Subcutaneous abdominal adipose tissue (tissue), 5 donors: ENCODE data around the gene CYB5B.

Experiments
- H3K27ac ChIP-seq: one replicate; pipeline ENCODE4 v1.7.0; 2013; ENCODE audit warnings: low read depth, mild to moderate bottlenecking, inconsistent platforms, low read length, moderate library complexity
- H3K27me3 ChIP-seq, 5 donors: one replicate each; pipeline ENCODE4 v1.7.0; 2013; ENCODE audit warnings: low read length in 5 of 5, inconsistent platforms in 1 of 5; ENCODE audit not compliant: control insufficient read depth in 5 of 5, insufficient read depth in 4 of 5
- H3K36me3 ChIP-seq, 5 donors: one replicate each; pipeline ENCODE4 v1.7.0; 2013; ENCODE audit warnings: low read length in 5 of 5; ENCODE audit not compliant: control insufficient read depth in 5 of 5, insufficient read depth in 5 of 5
- H3K4me1 ChIP-seq, 5 donors: one replicate each; pipeline ENCODE4 v1.7.0; 2013; ENCODE audit warnings: low read length in 5 of 5, mild to moderate bottlenecking in 3 of 5, moderate library complexity in 1 of 5; ENCODE audit not compliant: control insufficient read depth in 5 of 5, insufficient read depth in 5 of 5
- H3K4me3 ChIP-seq, 5 donors: one replicate each; pipeline ENCODE4 v1.7.0; 2013; ENCODE audit warnings: low read length in 5 of 5, low read depth in 1 of 5
- H3K9ac ChIP-seq, 5 donors: one replicate each; pipeline ENCODE4 v1.7.0; 2013; ENCODE audit warnings: low read length in 5 of 5, mild to moderate bottlenecking in 4 of 5, moderate library complexity in 3 of 5
- H3K9me3 ChIP-seq, 5 donors: one replicate each; pipeline ENCODE4 v1.7.0; 2013; ENCODE audit warnings: low read length in 5 of 5; ENCODE audit not compliant: control insufficient read depth in 5 of 5
- donor health status: healthy.
- donor health status: healthy.
- donor health status: healthy.
- donor health status: healthy.
- donor health status: healthy.

The CYB5B gene

GRCh38 chr16:69496376-69496775, 72.0 kb downstream of the CYB5B start:
- H3K27me3 ChIP-seq, result peaks cover 0 to 3% (median 0%) of the 10 kb centered on the region in 5 donors
- H3K4me1 ChIP-seq, result peaks cover 0 to 1% (median 0%) of the 10 kb centered on the region in 5 donors
- no peak overlapping the region for H3K4me3 ChIP-seq
- no peak overlapping the region for H3K27ac ChIP-seq
- no peaks in the 10 kb centered on the region for H3K9me3 ChIP-seq
- no peaks in the 10 kb centered on the region for H3K36me3 ChIP-seq
- no peak overlapping the region for H3K9ac ChIP-seq

DNA sequence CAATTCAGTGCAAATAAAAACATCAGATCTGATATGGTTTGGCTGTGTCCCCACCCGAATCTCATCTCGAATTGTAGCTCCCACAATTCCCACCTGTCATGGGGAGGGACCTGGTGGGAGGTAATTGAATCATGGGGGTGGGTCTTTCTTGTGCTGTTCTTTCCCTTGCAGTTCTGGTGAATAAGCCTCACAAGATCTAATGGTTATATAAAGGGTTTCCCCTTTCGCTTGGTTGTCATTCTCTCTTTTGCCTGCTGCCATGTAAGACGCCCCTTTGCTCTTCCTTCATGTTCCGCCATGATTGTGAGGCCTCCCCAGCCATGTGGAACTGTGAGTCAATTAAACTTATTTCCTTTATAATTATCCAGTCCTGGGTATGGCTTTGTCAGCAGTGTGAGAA, 72.5 kb downstream of the CYB5B start:
- Histone ChIP-seq H3K9ac (no peak overlapping the region), H3K4me3 (no peak overlapping the region), H3K9me3 (no peaks in the 10 kb centered on the region), H3K36me3 (no peaks in the 10 kb centered on the region), H3K27ac (no peak overlapping the region), H3K4me1 (no peaks in the 10 kb centered on the region), H3K27me3 (peaks cover 0 to 3% (median 0%) of the 10 kb centered on the region in 5 donors)

GRCh38 chr16:69497876-69498596, 73.6 kb downstream of the CYB5B start:
- no peaks in the 10 kb centered on the region for H3K9me3 ChIP-seq
- peaks cover 0 to 3% (median 0%) of the 10 kb centered on the region in 5 donors for H3K27me3 ChIP-seq
- H3K27ac ChIP-seq, result no peak overlapping the region
- no peak overlapping the region for H3K4me3 ChIP-seq
- no peak overlapping the region for H3K9ac ChIP-seq
- no peaks in the 10 kb centered on the region for H3K36me3 ChIP-seq
- H3K4me1 ChIP-seq, result no peaks in the 10 kb centered on the region

DNA sequence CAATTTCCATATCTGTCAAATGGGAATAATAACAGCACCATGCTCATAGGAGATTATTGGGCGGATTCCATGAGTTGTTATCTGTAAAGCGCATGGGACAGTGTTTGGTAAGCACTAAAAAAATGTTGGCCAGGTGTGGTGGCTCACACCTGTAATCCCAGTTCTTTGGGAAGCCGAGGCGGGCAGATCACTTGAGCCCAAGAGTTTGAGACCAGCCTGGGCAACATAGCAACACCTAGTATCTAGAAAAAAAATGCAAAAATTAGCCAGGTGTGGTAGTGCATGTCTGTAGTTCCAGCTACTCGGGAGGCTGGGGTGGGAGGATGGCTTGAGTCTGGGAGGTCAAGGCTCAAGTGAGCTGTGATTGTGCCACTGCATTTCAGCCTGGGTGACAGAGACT, 74.5 kb downstream of the CYB5B start:
- Histone ChIP-seq H3K9me3 (no peaks in the 10 kb centered on the region), H3K4me1 (no peaks in the 10 kb centered on the region), H3K27ac (no peak overlapping the region), H3K36me3 (no peaks in the 10 kb centered on the region), H3K9ac (no peak overlapping the region), H3K27me3 (peaks cover 0 to 3% (median 0%) of the 10 kb centered on the region in 5 donors), H3K4me3 (no peak overlapping the region)

GRCh38 chr16:69499541-69500230, 75.3 kb downstream of the CYB5B start:
- Histone ChIP-seq H3K9me3 (no peaks in the 10 kb centered on the region), H3K36me3 (no peaks in the 10 kb centered on the region), H3K9ac (no peak overlapping the region), H3K27ac (no peak overlapping the region), H3K4me1 (no peaks in the 10 kb centered on the region), H3K4me3 (no peak overlapping the region), H3K27me3 (peaks cover 0 to 3% (median 0%) of the 10 kb centered on the region in 5 donors)

- Histone ChIP-seq H3K4me3 (no peak overlapping the region), H3K36me3 (no peaks in the 10 kb centered on the region), H3K27ac (no peak overlapping the region), H3K27me3 (peaks cover 0 to 3% (median 0%) of the 10 kb centered on the region in 5 donors), H3K9ac (no peak overlapping the region), H3K4me1 (no peaks in the 10 kb centered on the region), H3K9me3 (no peaks in the 10 kb centered on the region)
Measured at GRCh38 chr16:69500496-69500895, 76.1 kb downstream of the CYB5B start.

DNA sequence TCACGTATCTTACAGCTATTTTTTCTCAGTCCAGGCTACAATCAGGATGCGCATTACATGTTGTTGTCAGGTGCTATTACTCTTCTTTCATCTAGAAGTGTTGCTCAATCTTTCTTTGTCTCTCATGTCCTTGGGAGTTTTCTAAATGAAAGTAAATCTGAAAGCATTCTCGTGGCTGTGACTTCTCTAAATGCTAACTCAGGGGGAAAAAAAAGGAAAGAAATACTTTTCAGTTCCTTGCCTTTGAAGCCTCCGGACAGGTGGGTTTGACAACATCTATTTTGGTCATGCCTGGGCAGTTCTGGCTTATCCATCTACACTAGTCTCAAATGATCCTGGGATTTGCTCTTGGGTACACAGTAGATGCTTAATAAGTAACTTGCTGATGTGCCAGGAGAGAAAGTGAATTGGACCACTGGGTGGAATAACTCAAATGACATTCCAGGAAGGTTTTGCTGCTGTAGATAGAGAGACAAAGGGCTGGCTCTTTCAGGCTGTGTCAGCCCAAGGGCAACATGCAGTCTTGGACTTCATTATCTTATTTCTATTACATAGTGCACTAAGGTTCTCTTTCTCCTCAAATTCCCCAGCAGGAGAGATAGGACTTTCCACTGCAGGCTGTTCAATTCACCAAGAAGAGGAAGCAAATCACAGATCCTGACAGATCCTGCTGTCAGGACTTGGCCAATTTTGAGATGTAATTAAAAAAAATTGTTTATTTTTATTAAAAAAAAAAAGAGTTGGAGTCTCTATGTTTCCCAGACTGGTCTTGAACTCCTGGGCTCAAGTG, 77.7 kb downstream of the CYB5B start:
- Histone ChIP-seq H3K36me3 (no peaks in the 10 kb centered on the region), H3K9me3 (no peaks in the 10 kb centered on the region), H3K27ac (no peak overlapping the region), H3K27me3 (peaks cover 0 to 3% (median 0%) of the 10 kb centered on the region in 5 donors), H3K4me1 (no peaks in the 10 kb centered on the region), H3K9ac (no peak overlapping the region), H3K4me3 (no peak overlapping the region)

DNA sequence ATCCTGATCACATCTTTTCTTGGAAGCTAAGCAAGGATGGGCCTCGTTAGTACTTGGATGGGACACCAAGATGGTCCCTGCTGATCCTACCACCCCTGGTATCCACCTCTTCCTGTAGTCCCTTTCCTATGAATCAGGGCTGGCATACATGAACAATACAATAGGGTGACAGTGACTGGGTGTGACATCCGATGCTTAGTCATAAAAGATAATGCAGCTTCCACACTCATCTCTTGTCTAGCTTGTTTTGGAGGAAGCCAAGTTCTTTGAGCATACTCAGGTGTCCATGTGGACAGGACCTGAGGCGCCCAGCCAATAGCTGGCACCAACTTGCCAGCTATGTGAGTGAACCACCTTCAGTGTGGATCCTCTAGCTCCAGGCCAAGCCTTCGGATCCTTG, 78.8 kb downstream of the CYB5B start:
- H3K9me3 ChIP-seq, result no peaks in the 10 kb centered on the region
- no peak overlapping the region for H3K27ac ChIP-seq
- H3K4me3 ChIP-seq, result no peak overlapping the region
- no peaks in the 10 kb centered on the region for H3K36me3 ChIP-seq
- no peaks in the 10 kb centered on the region for H3K4me1 ChIP-seq
- no peaks in the 10 kb centered on the region for H3K27me3 ChIP-seq
- H3K9ac ChIP-seq, result no peak overlapping the region

- no peaks in the 10 kb centered on the region for H3K36me3 ChIP-seq
- H3K9ac ChIP-seq, result no peak overlapping the region
- H3K27me3 ChIP-seq, result no peaks in the 10 kb centered on the region
- H3K9me3 ChIP-seq, result no peaks in the 10 kb centered on the region
- H3K4me3 ChIP-seq, result no peak overlapping the region
- H3K4me1 ChIP-seq, result no peaks in the 10 kb centered on the region
- H3K27ac ChIP-seq, result no peak overlapping the region
Measured at GRCh38 chr16:69508033-69508755, 83.8 kb downstream of the CYB5B start.
